GM10248 (cell line): ENCODE data around the gene GRID1.

Experiments used
- CTCF ChIA-PET: fragments of 300-600 bp; sonication (Branson Sonifier 250); formaldehyde crosslinking; extraction: SDS; loops from one replicate; lab custom pipeline; 2021; ENCODE audit warnings: antibody characterized with exemption; lab: Yijun Ruan, JAX
- POLR2A ChIA-PET: fragments of 350-650 bp; sonication (Branson Sonifier 250); formaldehyde crosslinking; extraction: SDS; loops from one replicate; lab custom pipeline; 2020; ENCODE audit warnings: antibody characterized with exemption; lab: Yijun Ruan, JAX
- DNase-seq: peaks from one replicate; pipeline ENCODE4 v3.0.0; 2012; ENCODE audit errors: extremely low spot score
- TF ChIP-seq, protein P1 (sequence below): IDR thresholded peaks from 2 replicates; pipeline ENCODE4 v1.5.1; 2012; ENCODE audit warnings: mild to moderate bottlenecking, low read depth; ENCODE audit errors: extremely low read depth, missing control alignments, control extremely low read depth

Gene GRID1

DNA sequence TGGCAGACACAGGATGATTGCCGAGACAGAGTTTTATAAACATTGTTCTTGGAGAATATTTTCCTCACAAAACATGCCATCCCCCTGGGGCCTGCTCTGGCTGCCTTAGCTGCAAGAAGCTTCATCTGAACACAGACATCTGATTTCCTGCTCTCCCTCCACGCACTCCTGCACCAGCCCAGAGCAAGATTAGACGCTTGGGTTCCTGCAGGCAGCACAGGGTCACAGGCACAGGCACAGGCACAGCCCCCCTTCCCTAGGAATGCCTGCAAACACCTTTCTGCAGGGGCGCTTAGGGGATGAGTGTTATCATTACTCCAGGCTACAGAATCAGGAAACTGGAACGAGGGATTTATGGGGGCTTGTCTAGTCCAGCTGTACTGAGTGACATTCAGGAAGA is 450.3 kb downstream of the GRID1 start:
- CTCF ChIA-PET: interaction anchor here (1.4 kb wide), 1 partner anchor 9 kb away, joined by 5 read pairs; no protein-coding TSS in a partner anchor
- POLR2A ChIA-PET: no interaction called here
- no peak for DNase-seq
- TF ChIP-seq, protein P1, sequence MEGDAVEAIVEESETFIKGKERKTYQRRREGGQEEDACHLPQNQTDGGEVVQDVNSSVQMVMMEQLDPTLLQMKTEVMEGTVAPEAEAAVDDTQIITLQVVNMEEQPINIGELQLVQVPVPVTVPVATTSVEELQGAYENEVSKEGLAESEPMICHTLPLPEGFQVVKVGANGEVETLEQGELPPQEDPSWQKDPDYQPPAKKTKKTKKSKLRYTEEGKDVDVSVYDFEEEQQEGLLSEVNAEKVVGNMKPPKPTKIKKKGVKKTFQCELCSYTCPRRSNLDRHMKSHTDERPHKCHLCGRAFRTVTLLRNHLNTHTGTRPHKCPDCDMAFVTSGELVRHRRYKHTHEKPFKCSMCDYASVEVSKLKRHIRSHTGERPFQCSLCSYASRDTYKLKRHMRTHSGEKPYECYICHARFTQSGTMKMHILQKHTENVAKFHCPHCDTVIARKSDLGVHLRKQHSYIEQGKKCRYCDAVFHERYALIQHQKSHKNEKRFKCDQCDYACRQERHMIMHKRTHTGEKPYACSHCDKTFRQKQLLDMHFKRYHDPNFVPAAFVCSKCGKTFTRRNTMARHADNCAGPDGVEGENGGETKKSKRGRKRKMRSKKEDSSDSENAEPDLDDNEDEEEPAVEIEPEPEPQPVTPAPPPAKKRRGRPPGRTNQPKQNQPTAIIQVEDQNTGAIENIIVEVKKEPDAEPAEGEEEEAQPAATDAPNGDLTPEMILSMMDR: no peak

DNA sequence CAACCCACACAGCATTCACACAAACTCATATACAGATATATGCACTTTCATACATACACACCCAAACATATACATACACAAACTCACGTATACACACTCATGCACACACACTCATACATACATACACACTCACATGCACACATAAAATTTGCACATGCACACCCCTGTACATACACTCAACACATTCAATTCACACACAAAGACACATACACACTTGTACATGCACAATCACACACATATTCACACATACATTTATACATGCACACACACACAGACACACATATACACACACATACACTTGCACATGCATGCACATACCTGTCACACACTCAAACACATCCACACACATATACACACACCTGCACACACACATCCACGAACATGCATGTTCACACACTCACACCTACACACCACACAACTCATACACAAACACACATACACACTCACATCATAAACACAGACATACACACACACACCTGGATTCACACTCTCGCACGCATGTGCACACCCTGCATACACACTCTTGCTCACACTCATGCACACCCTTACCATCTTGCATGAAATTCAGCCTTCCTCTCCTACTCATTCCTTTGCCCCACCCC is 451.2 kb downstream of the GRID1 start:
- TF ChIP-seq, protein P1: no peak
- POLR2A ChIA-PET: no interaction called here
- CTCF ChIA-PET: no interaction called here
- no peak for DNase-seq

DNA sequence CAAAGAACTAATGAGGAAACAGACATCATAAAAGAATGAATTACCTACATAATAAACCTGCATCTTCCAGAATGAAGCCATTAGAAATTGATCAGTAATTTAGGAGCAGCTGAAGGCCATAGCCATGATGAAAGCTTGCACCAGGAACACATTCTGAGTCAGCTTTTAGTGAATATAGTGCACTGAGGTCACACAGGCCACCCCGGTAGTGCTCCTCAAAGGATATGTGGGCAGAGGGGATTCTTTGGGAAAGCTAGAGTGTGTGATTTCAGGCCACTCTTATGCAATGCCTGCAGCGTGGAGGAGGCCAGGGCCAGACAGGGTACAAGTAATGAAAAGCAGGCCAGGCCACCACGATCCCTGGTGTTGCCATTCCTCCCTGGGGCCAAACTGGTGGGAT is 451.9 kb downstream of the GRID1 start:
- TF ChIP-seq, protein P1: no peak
- ChIA-PET POLR2A (no interaction called here), CTCF (no interaction called here)
- DNase-seq: no peak

DNA sequence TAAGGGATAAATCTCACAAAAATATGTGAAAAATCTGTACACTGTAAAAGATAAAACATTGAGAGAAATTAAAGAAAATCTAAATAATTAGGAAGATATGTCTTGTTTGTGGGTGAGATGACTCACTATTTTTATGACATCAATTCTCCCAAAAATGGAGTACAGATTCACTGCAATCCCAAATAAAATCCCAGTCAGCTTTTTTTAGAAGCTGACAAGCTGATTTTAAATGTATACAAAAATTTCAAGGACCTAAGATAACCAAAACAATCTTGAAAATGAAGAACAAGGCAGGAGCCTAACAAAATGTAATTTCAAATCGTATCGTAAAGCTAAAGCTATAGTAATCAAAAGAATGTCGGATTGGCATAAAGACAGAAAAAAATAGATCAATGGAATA is 458.1 kb downstream of the GRID1 start:
- ChIA-PET POLR2A (no interaction called here), CTCF (no interaction called here)
- no peak for DNase-seq
- TF ChIP-seq, protein P1: no peak

DNA sequence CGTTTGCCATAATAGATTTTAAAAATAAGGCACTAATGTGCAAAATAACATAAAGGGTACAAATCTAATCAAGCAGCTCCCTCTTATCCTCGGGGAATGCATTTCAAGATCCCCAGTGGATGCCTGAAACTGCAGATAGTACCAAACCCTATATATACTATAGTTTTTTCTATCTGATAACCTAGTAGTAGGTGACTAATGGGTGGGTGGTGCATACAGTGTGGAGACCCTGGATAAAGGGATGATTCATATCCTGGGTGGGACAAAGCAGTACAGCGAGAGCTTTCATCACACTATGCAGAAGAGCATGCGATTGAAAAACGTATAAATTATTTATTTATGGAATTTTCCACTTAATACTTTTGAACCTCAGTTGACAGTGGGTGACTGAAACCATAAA is 464.5 kb downstream of the GRID1 start:
- DNase-seq: no peak
- CTCF ChIA-PET: no interaction called here
- TF ChIP-seq, protein P1: no peak
- POLR2A ChIA-PET: no interaction called here

DNA sequence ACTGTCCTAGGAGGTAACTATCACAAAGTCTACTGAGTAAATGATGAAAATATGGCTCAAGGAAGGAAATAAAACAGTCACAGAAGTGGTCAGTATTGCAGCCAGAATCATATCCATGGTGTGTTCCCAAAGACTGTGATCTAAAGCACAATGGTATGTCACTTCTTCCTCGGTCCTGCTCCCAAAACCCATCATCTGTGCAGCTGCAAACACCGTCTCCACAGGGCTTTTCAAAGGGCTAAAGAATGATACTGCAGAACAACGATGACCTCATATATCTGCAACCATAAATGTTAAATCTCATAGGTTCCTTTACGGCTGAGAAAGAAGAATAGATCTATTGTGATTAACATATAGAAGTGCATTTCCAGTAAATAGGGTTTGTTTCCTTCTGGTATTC is 465.0 kb downstream of the GRID1 start:
- ChIA-PET POLR2A (no interaction called here), CTCF (interaction anchor here (0.7 to 1.5 kb wide), 2 partner anchors 10 to 24 kb away, joined by 3 to 5 read pairs; no protein-coding TSS in a partner anchor)
- no peak for DNase-seq
- TF ChIP-seq, protein P1: no peak
